HG03280 (cell line): ENCODE results near the gene UBE2N.
A peak's percentile ranks its signal among the peaks of the same experiment; 100 is the strongest.
"Not testable (repeated sequence)": the region's sequence is repeated elsewhere in the genome, so short reads cannot be mapped to it uniquely, and the experiment has no call there.

ENCODE experiments used
- ATAC-seq: cut with Tn5 transposase; IDR thresholded peaks from one replicate; pipeline ENCODE4 v1.9.1; 2021; ENCODE audit warnings: mild to moderate bottlenecking, moderate library complexity; ENCODE audit not compliant: unreplicated experiment

UBE2N gene

GRCh38 chr12:93381976-93382437 is 59.7 kb downstream of the UBE2N start:
- not testable (repeated sequence) for ATAC-seq

DNA sequence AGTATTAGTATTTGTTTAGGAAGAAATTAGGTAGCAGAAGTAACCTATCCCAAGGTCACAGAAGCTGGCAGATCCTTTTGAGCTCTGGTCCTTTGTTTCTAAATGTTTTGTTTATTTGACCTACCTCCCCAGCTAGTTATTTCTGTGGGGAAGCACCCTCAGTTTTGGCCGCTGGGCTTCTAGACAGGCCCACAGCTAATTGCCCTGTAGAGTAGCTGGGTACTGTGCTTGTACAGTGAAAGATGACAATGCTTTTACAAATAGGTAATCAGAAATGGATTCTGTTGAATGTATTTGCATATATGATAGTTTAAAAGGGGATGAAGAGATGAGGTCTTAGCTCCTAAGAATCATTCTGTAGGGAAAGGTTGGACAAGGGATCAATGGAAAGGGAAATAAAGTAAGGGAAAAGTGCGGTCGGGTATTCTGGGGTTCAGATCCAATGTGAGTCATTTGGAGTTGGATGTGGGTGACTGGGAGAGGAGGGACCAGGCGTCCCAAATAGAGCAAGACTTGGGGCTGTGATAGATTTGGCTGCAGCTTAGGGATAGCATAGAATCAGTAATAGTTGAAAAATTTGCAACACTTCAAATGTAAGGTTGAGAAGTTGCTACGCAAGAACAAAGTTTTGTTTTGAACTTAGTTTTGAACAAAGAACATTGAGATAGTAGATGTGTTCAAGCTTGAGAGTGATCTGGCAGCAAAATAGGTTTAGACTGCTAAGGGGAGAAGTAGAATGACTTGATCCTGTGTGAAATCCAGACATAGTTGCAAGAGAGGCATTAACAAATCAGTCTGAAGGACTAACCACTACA is 60.4 kb downstream of the UBE2N start:
- ATAC-seq = no peak

DNA sequence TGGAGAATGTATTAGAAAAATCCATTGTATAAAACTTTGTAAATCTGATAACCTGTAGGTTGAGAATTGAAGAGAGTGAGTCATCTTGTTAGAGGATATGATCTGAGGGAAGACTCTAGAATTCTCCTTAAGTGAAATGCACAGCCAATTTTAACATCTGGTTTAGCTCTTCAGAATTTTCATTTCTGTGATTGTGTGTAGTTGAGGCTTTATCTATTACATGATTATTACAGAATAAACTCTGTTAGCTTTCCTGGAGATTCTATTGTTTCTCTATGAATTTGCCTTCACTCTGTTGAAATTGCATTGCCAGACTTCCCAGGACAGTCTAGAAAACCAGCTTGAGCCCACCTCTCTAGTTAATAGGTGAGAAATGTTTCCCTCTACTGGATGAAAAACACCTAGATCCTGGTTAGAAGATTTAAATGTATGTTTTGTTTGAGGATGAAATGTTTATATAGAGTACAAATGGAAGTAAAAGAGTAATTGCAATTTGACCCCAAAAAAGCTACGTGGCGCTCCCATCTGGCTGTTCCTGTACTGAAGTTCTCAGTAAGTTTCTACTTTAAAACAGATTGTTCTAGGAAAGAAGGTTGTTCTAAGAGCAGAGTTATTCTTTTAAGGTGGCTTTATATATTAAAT is 61.1 kb downstream of the UBE2N start:
- no peak for ATAC-seq

- ATAC-seq = no peak
Observed at GRCh38 chr12:93379981-93380361, 61.8 kb downstream of the UBE2N start.

DNA sequence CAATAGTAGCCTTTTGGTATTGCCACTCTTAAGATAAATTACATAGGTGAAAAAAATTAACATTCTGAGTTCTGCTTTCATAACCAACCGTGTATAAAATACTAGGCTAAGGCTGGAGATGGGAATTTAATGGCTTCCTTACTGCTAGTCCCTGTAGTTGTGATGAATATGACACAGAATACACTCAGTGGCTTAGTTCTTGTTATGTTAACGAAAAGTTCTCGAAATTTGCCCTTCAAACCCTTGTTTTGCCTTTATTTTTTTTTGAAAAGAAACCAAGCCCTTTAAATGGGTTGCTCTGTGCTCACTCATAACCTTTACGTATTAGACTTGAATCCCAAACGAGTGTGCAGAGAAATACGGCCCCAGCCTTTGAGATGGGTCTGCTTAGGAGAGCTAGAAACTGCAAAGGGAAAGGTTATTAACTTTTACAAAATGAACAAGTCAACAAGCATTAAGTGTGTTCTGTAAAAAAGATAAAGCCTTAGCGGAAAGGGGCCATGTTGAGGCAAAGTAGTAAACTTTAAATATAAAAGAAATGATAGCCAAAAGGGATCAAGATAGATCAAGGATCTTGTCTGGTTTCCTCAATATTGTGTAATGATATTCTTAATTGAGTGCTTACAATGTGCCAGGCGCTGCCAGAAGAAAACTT is 62.3 kb downstream of the UBE2N start:
- ATAC-seq = no peak

DNA sequence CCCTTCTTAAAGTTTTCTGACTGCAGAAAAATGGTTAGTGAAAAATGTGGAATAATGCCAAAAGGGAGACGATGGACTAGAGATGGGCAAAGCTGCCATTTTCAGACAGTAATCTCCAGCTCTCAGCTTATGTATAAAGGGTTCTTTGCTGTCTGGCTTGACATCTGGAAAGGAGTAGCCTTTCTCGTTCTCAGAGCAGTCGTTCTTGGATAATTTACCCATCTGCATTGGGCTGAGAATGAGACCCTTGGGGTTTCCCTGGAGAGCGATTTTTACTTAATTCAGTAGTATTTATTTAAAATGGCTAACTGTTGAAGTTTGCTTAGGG is 62.8 kb downstream of the UBE2N start:
- no peak for ATAC-seq

DNA sequence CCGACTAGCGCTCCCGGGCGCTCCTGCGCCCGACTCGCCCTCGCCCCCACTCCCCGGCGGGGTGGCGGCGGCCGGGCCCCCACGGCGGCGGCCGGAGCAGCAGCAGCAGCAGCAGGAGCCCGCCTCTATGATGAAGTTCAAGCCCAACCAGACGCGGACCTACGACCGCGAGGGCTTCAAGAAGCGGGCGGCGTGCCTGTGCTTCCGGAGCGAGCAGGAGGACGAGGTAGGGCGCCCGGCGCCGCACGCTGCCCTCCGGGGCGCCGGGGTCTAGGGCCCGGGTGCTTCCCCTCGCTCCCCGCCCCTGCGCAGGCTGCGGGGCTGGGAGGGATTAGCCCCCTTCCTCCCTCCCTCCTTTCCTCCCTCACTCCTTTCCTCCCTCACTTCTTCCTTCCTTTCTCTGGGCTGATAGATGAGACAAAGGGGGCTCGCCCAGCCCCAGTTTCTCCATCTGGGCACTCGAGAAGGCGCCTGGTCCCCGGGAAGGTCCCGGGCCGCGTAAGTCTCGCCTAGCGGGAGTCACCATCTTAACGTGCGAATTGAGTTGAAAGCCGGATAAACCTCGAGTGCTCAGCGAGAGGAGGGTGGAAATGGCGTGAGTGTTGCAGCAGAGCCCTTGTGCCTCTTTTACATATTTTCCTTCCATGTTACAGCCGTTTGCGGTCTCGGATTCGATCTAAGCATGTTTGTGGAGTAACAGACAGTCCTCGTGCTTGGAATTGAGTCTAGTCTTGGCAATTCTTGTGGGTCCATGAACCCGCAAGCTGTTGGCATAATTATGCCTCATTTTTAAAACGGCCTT is 63.4 kb downstream of the UBE2N start:
- ATAC-seq = peak; percentile 26

DNA sequence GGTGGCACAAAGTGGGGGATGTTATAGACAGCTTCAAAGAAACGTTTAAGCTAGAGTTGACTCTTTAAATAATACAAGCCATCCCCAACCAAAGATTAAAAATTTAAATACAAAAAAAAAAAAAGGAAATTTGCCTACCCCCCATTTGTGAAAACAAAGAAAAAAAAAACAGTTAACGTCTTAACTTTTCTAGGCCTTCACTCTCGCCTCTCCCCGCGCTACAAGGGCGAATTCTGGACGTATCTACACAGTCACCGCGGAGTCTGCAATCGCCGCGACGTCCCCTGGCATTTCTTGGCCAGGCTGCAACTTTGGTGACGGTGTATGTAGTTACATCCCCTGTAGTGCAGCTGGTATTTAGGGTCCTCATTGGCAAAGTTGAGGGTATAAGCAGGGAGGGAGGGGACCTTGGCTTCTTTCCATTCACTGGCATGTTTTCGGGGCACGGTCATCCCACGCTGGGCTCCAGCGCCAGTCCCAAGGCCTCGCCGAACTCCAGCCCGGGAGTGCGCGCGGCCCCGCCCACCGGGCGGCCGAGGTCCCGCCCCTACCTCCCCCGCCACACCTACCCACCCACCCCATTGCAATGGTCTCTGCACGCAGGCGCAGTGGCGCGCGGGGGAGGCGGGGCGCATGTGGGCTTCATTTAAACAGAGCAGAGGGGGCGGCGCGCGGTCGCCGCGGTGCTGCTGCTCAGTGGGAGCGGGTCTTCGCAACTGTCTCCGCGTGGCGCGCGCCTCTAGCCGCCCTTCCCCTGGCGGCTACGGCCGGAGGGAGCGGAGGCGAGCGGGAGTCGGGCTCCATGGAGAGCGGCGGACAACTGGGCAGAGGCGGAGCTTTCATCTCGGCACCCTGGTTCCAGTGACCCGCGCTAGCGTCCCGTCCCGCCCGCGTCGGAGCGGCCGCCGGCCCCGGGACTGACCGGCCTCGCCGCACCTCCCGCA is 64.2 kb downstream of the UBE2N start, which contains the start of gene NUDT4:
TSS of gene NUDT4 (plus strand) at position 674 of the 944 bp plus-strand sequence. CDS start 398 bp downstream, outside the sequence.
- peak; percentile 80 for ATAC-seq

DNA sequence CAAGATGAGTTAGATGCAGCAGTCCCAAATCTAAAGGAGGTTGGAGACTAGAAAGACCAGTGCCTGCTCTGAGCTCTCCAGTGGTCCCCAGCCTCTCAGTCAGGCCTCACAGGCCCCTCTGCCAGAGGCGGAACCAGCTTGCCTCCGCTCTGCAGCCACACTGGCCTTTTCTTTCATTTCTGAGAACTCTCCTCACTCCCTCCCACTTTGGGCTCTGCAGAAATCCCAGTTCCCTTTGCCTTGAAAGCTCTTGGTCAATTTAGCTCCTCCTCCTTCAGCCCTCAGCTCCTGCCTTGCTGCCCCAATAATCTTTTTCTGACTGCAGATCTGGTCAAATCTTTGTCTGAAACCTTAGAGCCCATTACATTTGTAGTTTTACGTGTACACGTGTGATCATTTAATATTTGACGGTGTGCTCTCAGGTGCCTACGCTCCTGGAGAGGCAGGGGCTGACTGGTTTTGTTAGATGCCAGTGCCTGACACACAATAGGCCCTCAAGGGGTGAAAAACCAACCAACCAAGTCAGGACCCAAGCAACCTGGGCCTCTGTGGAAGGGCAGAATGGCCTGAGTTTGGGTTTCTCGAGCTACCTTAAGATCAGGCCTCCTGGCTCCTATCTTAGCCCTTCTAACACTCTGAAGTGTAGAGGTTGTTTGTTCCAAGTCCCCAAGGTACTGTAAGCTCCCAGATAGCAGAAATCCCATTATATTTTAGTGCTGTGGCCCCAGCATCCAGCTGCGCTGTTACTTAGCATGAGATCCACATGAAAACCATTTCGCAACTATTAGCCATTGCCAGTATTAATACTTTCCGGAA is 65.1 kb downstream of the UBE2N start:
- no peak for ATAC-seq

- ATAC-seq = no peak
Observed at GRCh38 chr12:93375906-93376305, 65.8 kb downstream of the UBE2N start.

GRCh38 chr12:93373961-93374656 is 67.6 kb downstream of the UBE2N start:
- ATAC-seq = no peak

GRCh38 chr12:93370947-93371346 is 70.8 kb downstream of the UBE2N start:
- ATAC-seq = no peak

GRCh38 chr12:93369505-93369904 is 72.2 kb downstream of the UBE2N start:
- ATAC-seq = no peak

GRCh38 chr12:93368766-93369165 is 73.0 kb downstream of the UBE2N start:
- ATAC-seq = no peak

GRCh38 chr12:93366422-93366821 is 75.3 kb downstream of the UBE2N start:
- no peak for ATAC-seq

DNA sequence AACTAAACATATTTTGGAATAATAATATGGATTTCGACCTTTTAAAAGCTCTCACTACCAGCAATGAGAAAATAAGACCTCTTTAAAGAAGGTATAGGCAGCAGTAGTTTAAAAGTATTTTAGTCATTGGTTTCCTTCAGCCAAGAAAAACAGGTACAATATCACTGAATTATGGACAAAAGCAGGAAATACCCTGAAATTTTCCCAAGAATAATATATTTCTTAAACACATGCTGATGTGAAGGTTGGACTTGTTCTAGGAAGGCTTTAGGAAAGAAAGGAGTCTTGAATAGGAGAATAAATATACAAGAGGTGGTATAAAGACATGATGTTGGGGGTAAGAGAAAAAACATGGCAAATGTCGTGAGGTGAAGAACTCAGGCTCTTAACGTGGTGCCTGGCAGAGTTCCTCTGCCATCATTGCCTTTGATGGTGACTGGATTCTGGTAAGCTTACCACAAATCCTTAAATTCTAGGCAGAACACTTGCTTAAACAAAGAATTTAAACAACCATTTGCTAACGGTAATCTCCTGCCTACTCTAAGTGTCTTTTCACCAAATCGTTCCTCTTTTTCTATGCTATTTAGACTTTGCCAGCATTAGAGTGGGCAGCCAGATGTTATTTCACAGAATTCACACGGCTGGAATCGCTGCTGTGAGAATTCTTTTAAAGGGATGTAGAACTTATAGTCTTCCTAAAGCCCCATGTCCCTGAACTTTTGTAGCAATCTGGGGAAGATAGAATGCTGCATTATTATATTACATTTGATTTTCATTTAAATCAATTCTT is 75.9 kb downstream of the UBE2N start:
- no peak for ATAC-seq

DNA sequence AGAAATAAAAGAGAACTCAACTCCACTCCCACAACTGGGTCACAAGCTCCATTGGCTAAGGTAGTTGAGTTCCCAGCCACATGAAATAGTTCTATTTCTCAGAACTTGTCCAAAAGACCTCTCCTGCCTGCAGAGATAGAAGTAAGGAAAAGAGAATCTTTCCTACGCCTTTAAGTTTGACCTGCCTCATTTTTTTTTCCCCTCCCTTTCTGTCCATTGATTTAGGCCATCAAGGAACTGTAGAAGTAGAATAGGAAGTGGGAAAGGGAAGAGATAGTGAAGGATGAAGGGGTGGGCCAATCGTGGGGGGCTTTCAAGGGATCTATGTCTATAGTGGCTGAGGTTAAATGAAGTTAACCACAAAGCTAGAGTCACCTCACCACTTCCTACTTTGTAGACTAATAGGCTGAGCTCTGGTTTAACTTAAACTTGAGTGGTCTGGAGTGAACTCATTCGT is 77.9 kb downstream of the UBE2N start:
- no peak for ATAC-seq
